DMS153 treated with DMSO at 0.1 percent for 48 hours (cell line): Measurements from ENCODE around the gene ZNF69.
"Not testable (repeated sequence)": the region's sequence is repeated elsewhere in the genome, so short reads cannot be mapped to it uniquely, and the experiment has no call there.

Source experiments
- DNase-seq: peaks from one replicate; lab custom pipeline; 2025; ENCODE audit not compliant: unreplicated experiment; lab: John Stamatoyannopoulos, UW

Gene ZNF69

GRCh38 chr19:11890634-11891033 lies 3.1 kb downstream of the ZNF69 start:
- no peak for DNase-seq

DNA sequence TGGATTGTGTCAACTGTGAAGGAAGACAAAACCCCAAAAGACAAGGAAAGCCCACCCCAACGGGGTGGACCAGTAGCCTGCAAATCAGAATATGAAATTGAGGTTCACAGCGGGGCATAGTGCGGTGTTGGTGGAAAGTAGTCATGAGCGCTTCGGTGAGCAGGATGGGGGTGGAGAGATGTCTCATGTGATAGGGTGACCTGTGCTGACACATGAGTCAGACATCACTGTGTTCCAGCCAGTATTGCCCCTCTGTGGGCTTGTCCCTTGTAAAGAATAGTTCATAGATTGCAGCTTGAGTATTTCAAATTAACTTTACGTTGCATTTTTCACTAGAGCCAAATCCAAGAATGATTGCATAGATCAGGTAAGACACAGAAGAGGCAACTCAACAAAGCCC lies 7.3 kb downstream of the ZNF69 start:
- DNase-seq = no peak

- DNase-seq = no peak
Measured at GRCh38 chr19:11902228-11902627, 14.6 kb downstream of the ZNF69 start.

GRCh38 chr19:11905928-11906327 lies 18.3 kb downstream of the ZNF69 start:
- DNase-seq = no peak

DNA sequence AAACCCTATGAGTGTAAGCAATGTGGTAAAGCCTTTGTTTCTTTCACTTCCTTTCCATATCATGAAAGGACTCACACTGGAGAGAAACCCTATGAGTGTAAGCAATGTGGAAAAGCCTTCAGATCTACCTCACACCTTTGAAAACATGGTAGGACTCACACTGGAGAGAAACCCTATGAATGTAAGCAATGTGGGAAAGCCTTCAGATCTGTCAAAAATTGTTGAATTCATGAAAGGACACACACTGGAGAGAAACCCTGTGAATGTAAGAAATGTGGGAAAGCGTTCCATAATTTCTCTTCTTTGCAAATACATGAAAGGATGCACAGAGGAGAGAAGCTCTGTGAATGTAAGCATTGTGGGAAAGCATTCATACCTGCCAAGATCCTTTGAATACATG lies 24.4 kb downstream of the ZNF69 start:
- DNase-seq = not testable (repeated sequence)

DNA sequence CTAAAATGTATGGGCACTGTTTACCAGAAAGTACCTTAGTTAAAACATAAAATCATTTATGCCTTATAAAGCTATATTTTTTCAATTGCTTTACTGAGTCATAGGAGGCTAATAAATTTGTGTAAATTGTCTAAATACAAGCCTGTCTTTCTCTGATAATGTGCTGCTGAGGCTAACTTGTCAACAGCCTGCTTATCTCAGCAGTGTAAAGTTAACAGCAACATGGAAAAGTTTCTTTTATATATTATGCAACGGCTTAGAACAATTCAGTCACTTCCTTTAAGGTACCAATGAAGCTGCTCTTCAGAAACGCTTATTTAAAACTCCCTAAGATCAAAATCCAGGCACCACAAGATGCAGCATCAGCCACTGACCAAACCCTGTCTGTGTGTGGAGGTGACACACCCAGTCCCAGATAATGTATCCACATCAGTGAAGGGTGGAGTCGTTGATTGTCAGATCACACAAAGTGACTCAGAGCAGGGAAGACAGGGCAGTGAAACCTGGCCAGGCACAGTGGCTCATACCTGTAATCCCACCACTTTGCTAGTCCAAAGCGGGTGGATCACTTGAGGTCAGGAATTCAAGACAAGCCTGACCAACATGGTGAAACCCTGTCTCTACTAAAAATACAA lies 27.0 kb downstream of the ZNF69 start:
- DNase-seq = not testable (repeated sequence)

DNA sequence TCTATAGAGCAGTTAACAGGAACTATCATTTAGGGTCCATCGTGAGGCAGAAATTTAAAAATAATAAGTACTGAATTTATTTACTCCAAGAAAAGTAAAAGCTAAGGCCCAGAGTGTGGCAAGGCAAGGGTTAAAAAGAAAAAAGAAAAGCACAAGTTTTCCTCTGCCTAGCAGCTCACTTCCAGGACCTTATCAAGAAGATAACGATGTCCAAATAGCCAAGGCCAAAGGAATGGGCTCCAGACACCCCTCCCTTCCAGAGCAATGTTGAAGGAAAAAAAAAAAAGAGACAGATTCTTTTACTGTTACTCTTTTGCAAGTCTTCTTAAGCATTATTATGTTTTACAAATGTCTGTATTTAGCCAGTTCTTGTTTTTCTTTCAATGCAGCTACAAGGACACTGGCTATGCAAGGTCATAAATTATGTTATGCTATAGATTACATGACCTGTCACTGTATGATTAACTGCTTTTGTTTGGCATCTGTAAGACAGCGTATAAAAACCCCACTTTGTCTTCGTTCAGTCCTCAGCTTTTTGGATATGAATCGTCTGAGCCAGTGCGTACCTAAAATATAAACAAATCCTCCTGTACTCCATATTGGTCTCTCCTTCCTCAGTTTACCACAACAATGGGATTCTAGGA lies 34.4 kb downstream of the ZNF69 start:
- DNase-seq = no peak

GRCh38 chr19:11924886-11925650 lies 37.5 kb downstream of the ZNF69 start, which contains the start of gene ZNF700:
TSS of gene ZNF700 (plus strand) at chr19:11925107. CDS start at chr19:11925211, 104 bp downstream.
- peak; percentile 89 for DNase-seq

DNA sequence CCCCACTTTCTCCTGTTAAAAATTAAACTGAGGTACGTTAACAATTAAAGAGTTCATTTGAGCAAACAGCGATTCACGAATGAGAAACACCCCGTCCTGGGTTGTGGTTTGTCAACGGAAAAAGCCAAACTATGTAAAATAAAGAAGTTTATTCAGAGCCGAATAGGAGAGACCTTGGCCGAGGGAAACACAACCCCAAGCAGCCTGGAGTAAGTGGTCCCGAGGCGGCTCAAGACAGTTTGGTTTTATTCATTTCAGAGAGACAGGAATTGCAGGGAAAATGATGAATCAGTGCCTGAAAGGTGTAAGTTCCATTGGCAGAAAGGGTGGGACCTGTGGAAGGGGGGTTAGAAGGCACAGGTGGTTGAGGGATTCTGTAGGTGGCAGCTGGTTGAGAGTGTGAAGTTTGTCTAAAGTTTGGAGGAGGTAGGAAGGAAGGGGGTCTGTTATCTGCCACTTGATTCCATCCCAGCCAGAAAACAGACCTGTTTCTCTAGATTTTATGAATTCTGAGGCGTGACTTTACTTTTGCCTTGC lies 38.1 kb downstream of the ZNF69 start:
- DNase-seq = not testable (repeated sequence)

- no peak for DNase-seq
Measured at GRCh38 chr19:11927227-11927626, 39.6 kb downstream of the ZNF69 start.

GRCh38 chr19:11931051-11931450 lies 43.5 kb downstream of the ZNF69 start:
- no peak for DNase-seq

GRCh38 chr19:11931513-11931912 lies 43.9 kb downstream of the ZNF69 start:
- DNase-seq = no peak

GRCh38 chr19:11935829-11936228 lies 48.2 kb downstream of the ZNF69 start:
- not testable (repeated sequence) for DNase-seq

DNA sequence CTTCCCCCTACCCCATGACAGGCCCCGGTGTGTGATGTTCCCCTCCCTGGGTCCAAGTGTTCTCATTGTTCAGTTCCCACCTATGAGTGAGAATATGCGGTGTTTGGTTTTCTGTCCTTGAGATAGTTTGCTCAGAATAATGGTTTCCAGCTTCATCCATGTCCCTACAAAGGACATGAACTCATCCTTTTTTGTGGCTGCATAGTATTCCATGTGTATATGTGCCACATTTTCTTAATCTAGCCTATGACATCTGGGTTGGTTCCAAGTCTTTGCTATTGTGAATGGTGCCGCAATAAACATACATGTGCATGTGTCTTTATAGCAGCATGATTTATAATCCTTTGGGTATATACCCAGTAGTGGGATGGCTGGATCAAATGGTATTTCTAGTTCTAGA lies 50.8 kb downstream of the ZNF69 start:
- not testable (repeated sequence) for DNase-seq

GRCh38 chr19:11941361-11941887 lies 53.8 kb downstream of the ZNF69 start:
- not testable (repeated sequence) for DNase-seq

DNA sequence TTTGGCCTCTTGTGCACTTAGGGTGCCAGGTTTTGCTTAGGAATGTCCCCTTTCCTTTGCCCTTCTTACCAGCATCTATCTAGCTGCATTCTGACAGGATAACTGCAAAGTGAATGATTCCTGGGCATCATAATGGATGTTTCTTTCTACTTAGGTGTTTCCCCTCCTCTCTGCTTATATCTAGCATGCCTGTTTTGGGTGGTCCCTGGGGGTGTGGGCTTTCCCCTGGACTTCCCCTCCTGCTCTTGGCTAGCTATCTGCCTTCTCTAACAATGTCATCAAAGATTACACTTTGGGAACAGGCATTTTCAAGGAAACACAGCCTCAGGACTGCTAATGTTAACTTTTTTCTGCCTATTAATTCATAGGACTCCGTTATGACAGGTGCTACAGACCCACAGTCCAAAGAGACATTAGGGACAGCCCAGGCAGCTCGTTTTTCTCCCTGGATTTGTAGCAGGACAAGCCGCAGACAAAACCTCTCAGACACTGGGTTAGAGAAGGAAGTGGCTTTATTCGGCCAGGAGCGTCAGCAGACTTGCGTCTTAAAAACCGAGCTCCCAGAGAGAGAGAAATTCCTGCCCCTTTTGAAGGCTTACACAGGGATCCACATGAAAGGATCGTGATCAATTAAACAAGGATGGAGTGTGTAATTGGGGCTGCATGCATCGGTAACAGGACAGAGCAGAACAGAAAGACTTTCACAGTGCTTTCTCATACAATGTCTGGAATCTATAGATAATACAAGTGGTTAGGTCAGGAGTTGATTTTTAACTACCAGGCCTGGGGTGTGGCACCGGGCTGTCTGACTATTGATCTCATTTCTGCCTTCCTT lies 54.6 kb downstream of the ZNF69 start:
- DNase-seq = no peak

DNA sequence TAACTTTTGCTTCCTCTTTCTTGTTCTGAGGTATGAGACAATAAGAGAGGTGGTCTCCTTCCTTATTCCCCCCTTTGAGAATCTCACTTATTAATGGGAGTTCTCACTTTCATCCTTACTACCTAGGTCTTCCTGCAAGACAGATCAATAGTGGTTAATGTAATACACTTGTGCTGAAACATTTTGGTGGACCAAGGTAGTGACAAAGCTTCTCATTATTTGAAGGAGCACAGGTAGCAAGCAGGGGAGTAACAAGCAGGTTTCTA lies 55.2 kb downstream of the ZNF69 start:
- no peak for DNase-seq

DNA sequence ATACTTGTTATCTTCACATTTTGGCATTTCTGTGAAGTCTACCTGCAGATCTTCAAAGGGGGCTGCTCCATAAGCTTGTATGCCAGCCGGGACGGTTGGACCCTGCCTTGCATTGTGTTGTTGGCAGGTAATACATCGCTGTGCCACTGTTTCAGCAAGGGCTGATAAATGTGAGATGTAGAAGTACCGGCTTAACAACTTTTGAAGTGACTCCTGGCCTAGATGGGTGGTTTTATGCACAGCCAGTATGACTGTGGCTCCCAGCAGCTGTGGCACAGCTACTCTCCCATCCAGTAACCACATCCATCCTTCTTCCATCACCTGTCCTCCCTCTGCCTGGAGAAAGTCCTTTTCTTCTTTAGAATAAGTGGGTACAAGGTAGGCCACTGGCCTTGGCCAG lies 57.1 kb downstream of the ZNF69 start:
- no peak for DNase-seq

- no peak for DNase-seq
Measured at GRCh38 chr19:11948646-11949045, 61.1 kb downstream of the ZNF69 start.

GRCh38 chr19:11949201-11949600 lies 61.6 kb downstream of the ZNF69 start:
- DNase-seq = peak; percentile 7

DNA sequence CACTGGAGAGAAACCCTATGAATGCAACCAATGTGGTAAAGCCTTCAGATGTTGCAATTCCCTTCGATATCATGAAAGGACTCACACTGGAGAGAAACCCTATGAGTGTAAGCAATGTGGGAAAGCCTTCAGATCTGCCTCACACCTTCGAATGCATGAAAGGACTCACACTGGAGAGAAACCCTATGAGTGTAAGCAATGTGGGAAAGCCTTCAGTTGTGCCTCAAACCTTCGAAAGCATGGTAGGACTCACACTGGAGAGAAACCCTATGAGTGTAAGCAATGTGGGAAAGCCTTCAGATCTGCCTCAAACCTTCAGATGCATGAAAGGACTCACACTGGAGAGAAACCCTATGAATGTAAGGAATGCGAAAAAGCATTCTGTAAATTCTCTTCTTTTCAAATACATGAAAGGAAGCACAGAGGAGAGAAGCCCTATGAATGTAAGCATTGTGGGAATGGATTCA lies 62.1 kb downstream of the ZNF69 start:
- not testable (repeated sequence) for DNase-seq
